SU-DHL-6 (cell line): ENCODE results near the gene WASL.

Experiments
- H2AFZ ChIP-seq: fragments of 200-600 bp; sonication (generic); 2 replicates; pipeline ENCODE4 v1.6.1; 2014; ENCODE audit warnings: low read depth, mild to moderate bottlenecking, moderate library complexity, mixed read lengths, antibody characterized with exemption, low read length; ENCODE audit not compliant: severe bottlenecking
- H3F3A ChIP-seq: fragments of 200-600 bp; shearing (Covaris generic); 2 replicates; pipeline ENCODE4 v1.6.0; 2016; ENCODE audit warnings: antibody characterized with exemption, mild to moderate bottlenecking; ENCODE audit not compliant: insufficient read depth
- H3K27ac ChIP-seq: fragments of 200-600 bp; sonication (generic); 2 replicates; pipeline ENCODE4 v1.5.1; 2016; ENCODE audit warnings: low read depth, mild to moderate bottlenecking, low read length, moderate library complexity, mixed read lengths
- H3K27me3 ChIP-seq: fragments of 200-600 bp; sonication (generic), shearing (Covaris generic); 2 replicates; pipeline ENCODE4 v1.6.0; 2014; ENCODE audit warnings: mild to moderate bottlenecking, low read length
- H3K36me3 ChIP-seq: fragments of 200-600 bp; sonication (generic); 2 replicates; pipeline ENCODE4 v1.6.1; 2014; ENCODE audit warnings: mild to moderate bottlenecking, low read length, mixed read lengths
- H3K4me2 ChIP-seq: fragments of 300-600, 200-600 bp; shearing (Covaris generic), sonication (generic); 2 replicates; pipeline ENCODE4 v1.6.0; 2014; ENCODE audit warnings: low read length, low read depth, mild to moderate bottlenecking; ENCODE audit not compliant: poor library complexity, severe bottlenecking
- H3K4me3 ChIP-seq: fragments of 200-600 bp; sonication (generic); 2 replicates; pipeline ENCODE4 v1.5.1; 2014; ENCODE audit warnings: antibody characterized with exemption, low read length, mild to moderate bottlenecking, mixed read lengths; ENCODE audit not compliant: insufficient read depth, poor library complexity, severe bottlenecking
- H3K79me2 ChIP-seq: fragments of 200-600 bp; sonication (generic); 2 replicates; pipeline ENCODE4 v1.6.1; 2014; ENCODE audit warnings: mild to moderate bottlenecking, low read length, moderate library complexity; ENCODE audit not compliant: insufficient read depth
- H3K9ac ChIP-seq: fragments of 200-600 bp; sonication (generic); 2 replicates; pipeline ENCODE4 v1.7.0; 2014; ENCODE audit warnings: mild to moderate bottlenecking, low read length
- H3K9me2 ChIP-seq: fragments of 200-600 bp; sonication (generic); replicated peaks from 2 replicates; pipeline ENCODE4 v1.6.1; 2014; ENCODE audit warnings: low read length; ENCODE audit not compliant: insufficient read depth
- H3K9me3 ChIP-seq: fragments of 200-600 bp; sonication (generic); 2 replicates; pipeline ENCODE4 v1.6.1; 2014; ENCODE audit warnings: low read length, mixed read lengths; ENCODE audit not compliant: insufficient read depth
- H4K20me1 ChIP-seq: fragments of 200-600 bp; sonication (generic); 2 replicates; pipeline ENCODE4 v1.6.1; 2014; ENCODE audit warnings: low read depth, mild to moderate bottlenecking, antibody characterized with exemption, low read length, moderate library complexity, mixed read lengths
- EZH2phosphoT487 ChIP-seq: fragments of 200-600 bp; sonication (generic), shearing (Covaris generic); conservative IDR thresholded peaks from 2 replicates; pipeline ENCODE4 v1.6.1; 2018; ENCODE audit warnings: mild to moderate bottlenecking, antibody characterized with exemption, low read length, moderate library complexity, mixed read lengths
- TF ChIP-seq, protein P1 (sequence below): fragments of 200-600 bp; sonication (generic); IDR thresholded peaks from one replicate; pipeline ENCODE4 v1.5.1; 2017; ENCODE audit warnings: antibody characterized with exemption, mild to moderate bottlenecking, low read length, moderate library complexity; ENCODE audit not compliant: insufficient read depth, poor library complexity, severe bottlenecking

WASL gene

DNA sequence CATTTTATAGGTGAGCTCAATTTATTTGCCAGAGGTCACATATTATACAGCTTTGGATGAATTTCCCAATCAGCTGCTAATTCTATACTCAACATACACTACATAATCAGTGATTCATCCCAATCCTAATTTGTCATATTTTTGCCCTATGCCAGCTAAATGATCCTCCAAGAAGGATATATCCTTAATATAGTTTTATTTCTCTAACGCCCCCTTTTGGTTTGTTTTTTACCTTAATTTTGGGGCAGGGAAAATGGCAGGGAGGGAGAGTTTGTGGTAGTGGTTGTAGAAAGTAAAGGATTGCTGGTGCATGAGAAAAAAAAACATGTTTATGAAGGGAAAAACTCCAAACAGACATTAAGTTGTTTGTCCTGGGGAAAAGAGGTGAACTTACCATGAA is 31.9 kb downstream of the WASL start:
- no peaks in the 10 kb centered on the region for H3F3A ChIP-seq
- no peak overlapping the region for H3K4me2 ChIP-seq
- no peaks in the 10 kb centered on the region for H3K9me3 ChIP-seq
- H3K36me3 ChIP-seq: no peaks in the 10 kb centered on the region
- no peaks in the 10 kb centered on the region; the same call in 1 of the 2 replicates for H4K20me1 ChIP-seq
- H3K27me3 ChIP-seq: no peaks in the 10 kb centered on the region
- no peak for TF ChIP-seq EZH2phosphoT487
- TF ChIP-seq, protein P1, sequence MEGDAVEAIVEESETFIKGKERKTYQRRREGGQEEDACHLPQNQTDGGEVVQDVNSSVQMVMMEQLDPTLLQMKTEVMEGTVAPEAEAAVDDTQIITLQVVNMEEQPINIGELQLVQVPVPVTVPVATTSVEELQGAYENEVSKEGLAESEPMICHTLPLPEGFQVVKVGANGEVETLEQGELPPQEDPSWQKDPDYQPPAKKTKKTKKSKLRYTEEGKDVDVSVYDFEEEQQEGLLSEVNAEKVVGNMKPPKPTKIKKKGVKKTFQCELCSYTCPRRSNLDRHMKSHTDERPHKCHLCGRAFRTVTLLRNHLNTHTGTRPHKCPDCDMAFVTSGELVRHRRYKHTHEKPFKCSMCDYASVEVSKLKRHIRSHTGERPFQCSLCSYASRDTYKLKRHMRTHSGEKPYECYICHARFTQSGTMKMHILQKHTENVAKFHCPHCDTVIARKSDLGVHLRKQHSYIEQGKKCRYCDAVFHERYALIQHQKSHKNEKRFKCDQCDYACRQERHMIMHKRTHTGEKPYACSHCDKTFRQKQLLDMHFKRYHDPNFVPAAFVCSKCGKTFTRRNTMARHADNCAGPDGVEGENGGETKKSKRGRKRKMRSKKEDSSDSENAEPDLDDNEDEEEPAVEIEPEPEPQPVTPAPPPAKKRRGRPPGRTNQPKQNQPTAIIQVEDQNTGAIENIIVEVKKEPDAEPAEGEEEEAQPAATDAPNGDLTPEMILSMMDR: no peak
- H3K9me2 ChIP-seq: no peaks in the 10 kb centered on the region
- peaks cover 18% of the 10 kb centered on the region for H3K79me2 ChIP-seq
- no peak overlapping the region for H3K9ac ChIP-seq
- H2AFZ ChIP-seq: no peak overlapping the region
- no peak overlapping the region for H3K27ac ChIP-seq
- H3K4me3 ChIP-seq: no peak overlapping the region

DNA sequence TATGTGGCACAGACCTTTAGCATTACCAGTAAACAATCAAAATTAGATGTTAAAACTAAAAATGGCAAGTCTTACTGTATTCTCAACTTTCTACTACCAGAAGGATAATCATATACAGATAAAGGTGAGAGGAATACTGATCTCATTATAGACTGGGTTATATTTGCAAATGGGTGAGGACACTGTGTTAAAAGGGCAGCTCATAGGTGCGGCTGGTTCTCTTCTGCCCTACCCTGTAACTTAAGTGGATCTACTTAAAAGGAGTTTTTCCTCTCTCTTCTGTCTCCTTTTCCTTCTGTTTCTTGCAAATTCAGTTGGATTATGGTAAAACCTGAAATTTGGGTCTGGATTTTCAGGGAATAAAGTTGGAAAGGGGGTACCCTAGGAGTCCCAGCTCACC is 33.0 kb downstream of the WASL start:
- Histone ChIP-seq H3K9me2 (no peaks in the 10 kb centered on the region), H3K4me2 (no peak overlapping the region), H3K27me3 (no peaks in the 10 kb centered on the region), H3F3A (peaks cover 4% of the 10 kb centered on the region; the same call in 1 of the 2 replicates), H3K9ac (no peak overlapping the region), H3K27ac (no peak overlapping the region), H3K36me3 (no peaks in the 10 kb centered on the region), H3K9me3 (no peaks in the 10 kb centered on the region), H3K79me2 (peaks cover 18% of the 10 kb centered on the region), H4K20me1 (no peaks in the 10 kb centered on the region; the same call in 1 of the 2 replicates), H2AFZ (no peak overlapping the region), H3K4me3 (no peak overlapping the region)
- no peak for TF ChIP-seq EZH2phosphoT487
- TF ChIP-seq, protein P1: no peak

DNA sequence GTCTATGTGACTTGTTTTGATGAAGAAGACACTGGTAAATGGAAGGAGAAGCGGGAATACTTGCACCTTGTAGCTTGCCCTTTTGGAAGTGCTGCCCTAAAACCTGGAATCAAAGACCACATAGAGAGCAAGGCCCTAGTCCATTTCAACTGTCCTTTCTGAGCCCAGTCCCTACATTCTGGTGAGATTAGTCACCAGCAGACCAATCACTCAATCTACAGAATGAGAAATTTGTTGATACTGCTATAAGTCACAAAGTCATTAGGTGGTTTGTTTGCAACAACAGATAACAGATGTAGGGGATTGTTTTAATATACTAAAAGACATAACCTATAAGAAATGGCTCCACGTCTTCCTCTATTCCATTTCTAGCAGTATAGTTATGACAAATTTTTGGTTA is 33.6 kb downstream of the WASL start:
- Histone ChIP-seq H3K4me2 (no peak overlapping the region), H3K27ac (no peak overlapping the region), H3K27me3 (no peaks in the 10 kb centered on the region), H3K36me3 (no peaks in the 10 kb centered on the region), H2AFZ (no peak overlapping the region), H3K79me2 (peaks cover 18% of the 10 kb centered on the region; the same call in 1 of the 2 replicates), H3K9me2 (no peaks in the 10 kb centered on the region), H3K4me3 (no peak overlapping the region), H4K20me1 (no peaks in the 10 kb centered on the region; the same call in 1 of the 2 replicates), H3K9me3 (no peaks in the 10 kb centered on the region), H3K9ac (no peak overlapping the region), H3F3A (peaks cover 4% of the 10 kb centered on the region; the same call in 1 of the 2 replicates)
- no peak for TF ChIP-seq EZH2phosphoT487
- TF ChIP-seq, protein P1: no peak
